KMS-11 (cell line): ENCODE results near the gene ZNHIT2.

Experiments
- H2AFZ ChIP-seq: fragments of 200-600 bp; sonication (generic); 2 replicates; pipeline ENCODE4 v1.6.1; 2016; ENCODE audit warnings: antibody characterized with exemption, mixed run types, low read depth
- H3K27ac ChIP-seq: fragments of 200-600 bp; sonication (generic); 2 replicates; pipeline ENCODE4 v1.6.1; 2016; ENCODE audit warnings: mild to moderate bottlenecking, mixed run types
- H3K27me3 ChIP-seq: fragments of 200-600 bp; sonication (generic); 2 replicates; pipeline ENCODE4 v1.6.1; 2017; ENCODE audit warnings: mild to moderate bottlenecking, low read depth, mixed run types, moderate library complexity; ENCODE audit not compliant: insufficient read depth
- H3K36me3 ChIP-seq: fragments of 200-600 bp; sonication (generic); 2 replicates; pipeline ENCODE4 v1.6.1; 2017; ENCODE audit warnings: mild to moderate bottlenecking, mixed run types; ENCODE audit not compliant: insufficient read depth
- H3K4me1 ChIP-seq: fragments of 200-600 bp; sonication (generic); 2 replicates; pipeline ENCODE4 v1.6.1; 2016; ENCODE audit warnings: mild to moderate bottlenecking, low read depth, mixed run types; ENCODE audit not compliant: poor library complexity, severe bottlenecking
- H3K4me2 ChIP-seq: fragments of 200-600 bp; sonication (generic); 2 replicates; pipeline ENCODE4 v1.7.0; 2016; ENCODE audit warnings: mild to moderate bottlenecking, mixed run types
- H3K4me3 ChIP-seq: fragments of 200-600 bp; sonication (generic); IDR thresholded peaks from 2 replicates; pipeline ENCODE4 v1.6.1; 2017; ENCODE audit warnings: low read depth, low read length, mixed read lengths; ENCODE audit not compliant: insufficient read depth
- H3K79me2 ChIP-seq: fragments of 200-600 bp; sonication (generic); 2 replicates; pipeline ENCODE4 v1.6.1; 2016; ENCODE audit warnings: low read depth, mixed run types; ENCODE audit not compliant: insufficient read depth
- H3K9ac ChIP-seq: fragments of 200-600 bp; sonication (generic); 2 replicates; pipeline ENCODE4 v1.6.1; 2016; ENCODE audit warnings: mild to moderate bottlenecking, mixed run types
- H4K20me1 ChIP-seq: fragments of 200-600 bp; sonication (generic); 2 replicates; pipeline ENCODE4 v1.6.1; 2016; ENCODE audit warnings: mild to moderate bottlenecking, mixed run types; ENCODE audit not compliant: insufficient read depth
- TF ChIP-seq, protein P1 (sequence below): fragments of 200-600 bp; sonication (generic); conservative IDR thresholded peaks from 2 replicates; pipeline ENCODE4 v1.6.1; 2017; ENCODE audit warnings: low read depth, mild to moderate bottlenecking, antibody characterized with exemption, low read length, moderate library complexity, mixed read lengths

Gene ZNHIT2

DNA sequence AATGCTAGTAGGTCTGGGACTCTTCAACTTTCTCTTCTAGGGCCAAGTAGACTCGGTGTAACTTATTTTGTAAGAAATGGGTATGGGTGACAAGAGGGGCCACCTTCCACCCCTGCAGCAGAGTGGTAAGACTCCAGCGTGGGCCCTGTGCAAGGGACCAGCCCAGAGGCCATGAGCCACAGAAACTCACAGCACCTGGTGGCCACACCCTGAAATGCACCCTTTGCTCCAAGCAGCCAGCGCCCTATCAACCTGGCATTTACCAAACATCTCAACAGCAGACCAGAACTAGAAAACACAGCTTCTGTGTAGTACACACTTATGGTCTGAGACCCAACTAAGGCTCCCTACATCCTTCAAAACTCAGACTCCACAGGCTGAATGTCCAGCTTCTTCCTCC is 39.4 kb downstream of the ZNHIT2 start:
- TF ChIP-seq, protein P1, sequence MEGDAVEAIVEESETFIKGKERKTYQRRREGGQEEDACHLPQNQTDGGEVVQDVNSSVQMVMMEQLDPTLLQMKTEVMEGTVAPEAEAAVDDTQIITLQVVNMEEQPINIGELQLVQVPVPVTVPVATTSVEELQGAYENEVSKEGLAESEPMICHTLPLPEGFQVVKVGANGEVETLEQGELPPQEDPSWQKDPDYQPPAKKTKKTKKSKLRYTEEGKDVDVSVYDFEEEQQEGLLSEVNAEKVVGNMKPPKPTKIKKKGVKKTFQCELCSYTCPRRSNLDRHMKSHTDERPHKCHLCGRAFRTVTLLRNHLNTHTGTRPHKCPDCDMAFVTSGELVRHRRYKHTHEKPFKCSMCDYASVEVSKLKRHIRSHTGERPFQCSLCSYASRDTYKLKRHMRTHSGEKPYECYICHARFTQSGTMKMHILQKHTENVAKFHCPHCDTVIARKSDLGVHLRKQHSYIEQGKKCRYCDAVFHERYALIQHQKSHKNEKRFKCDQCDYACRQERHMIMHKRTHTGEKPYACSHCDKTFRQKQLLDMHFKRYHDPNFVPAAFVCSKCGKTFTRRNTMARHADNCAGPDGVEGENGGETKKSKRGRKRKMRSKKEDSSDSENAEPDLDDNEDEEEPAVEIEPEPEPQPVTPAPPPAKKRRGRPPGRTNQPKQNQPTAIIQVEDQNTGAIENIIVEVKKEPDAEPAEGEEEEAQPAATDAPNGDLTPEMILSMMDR, result peak; percentile 68
- peak overlapping the region; percentile 60 for H3K27ac ChIP-seq
- H3K79me2 ChIP-seq, result peaks cover 70% of the 10 kb centered on the region
- H3K4me1 ChIP-seq, result peaks cover 63% of the 10 kb centered on the region
- no peaks in the 10 kb centered on the region for H3K27me3 ChIP-seq
- H3K36me3 ChIP-seq, result 0 out of 2 replicates have a peak, but pooled peaks cover 3% of the 10 kb centered on the region
- H3K4me3 ChIP-seq, result no peak overlapping the region
- no peaks in the 10 kb centered on the region for H4K20me1 ChIP-seq
- H2AFZ ChIP-seq, result no peak overlapping the region
- peak overlapping the region; percentile 47 for H3K4me2 ChIP-seq
- H3K9ac ChIP-seq, result no peak overlapping the region; the same call in 1 of the 2 replicates

DNA sequence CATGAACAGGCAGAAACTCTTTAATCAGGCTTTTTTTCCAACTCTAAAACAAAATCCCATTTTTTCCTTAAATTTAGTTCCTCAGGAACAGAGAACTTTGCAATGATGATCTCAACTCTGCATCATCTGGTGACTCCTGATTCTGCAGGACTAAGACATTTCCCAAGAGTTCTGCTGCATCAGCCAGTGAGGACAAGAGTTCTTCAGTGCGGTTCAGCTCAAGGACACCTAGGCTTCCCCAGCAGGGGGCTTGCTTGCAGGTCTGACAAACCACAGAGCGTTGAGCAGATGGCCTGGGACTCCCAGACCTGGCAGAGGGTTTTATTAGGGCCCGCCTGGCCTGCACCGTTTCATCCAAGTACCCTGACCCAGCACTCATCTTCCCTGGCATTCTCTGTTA is 40.0 kb downstream of the ZNHIT2 start:
- Histone ChIP-seq H3K4me3 (no peak overlapping the region), H3K27me3 (no peaks in the 10 kb centered on the region), H3K27ac (peak overlapping the region; percentile 60; the same call in 1 of the 2 replicates), H3K4me2 (peak overlapping the region; percentile 47; the same call in 1 of the 2 replicates), H3K9ac (no peak overlapping the region), H2AFZ (no peak overlapping the region), H3K79me2 (peaks cover 63% of the 10 kb centered on the region), H3K4me1 (peaks cover 60% of the 10 kb centered on the region), H3K36me3 (0 out of 2 replicates have a peak, but pooled peaks cover 3% of the 10 kb centered on the region), H4K20me1 (no peaks in the 10 kb centered on the region)
- TF ChIP-seq, protein P1, result no peak

DNA sequence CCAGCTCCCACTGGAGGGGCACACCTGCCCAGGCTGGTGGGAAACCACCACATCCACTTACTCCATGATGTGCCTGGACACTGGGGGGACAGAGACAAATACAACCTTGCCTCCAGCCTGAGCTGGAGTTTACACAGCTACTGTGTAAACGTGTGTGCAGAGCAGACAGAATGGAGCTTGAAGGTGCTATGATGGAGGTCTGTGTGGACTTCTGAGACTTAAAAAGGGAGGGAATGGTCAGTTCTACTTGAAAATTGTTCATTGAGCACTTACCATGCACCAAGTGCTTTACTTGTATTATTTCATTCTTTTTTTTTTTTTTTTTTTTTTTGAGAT is 44.9 kb downstream of the ZNHIT2 start:
- no peak overlapping the region for H3K9ac ChIP-seq
- TF ChIP-seq, protein P1, result no peak
- H3K27me3 ChIP-seq, result no peaks in the 10 kb centered on the region
- no peaks in the 10 kb centered on the region for H4K20me1 ChIP-seq
- H3K4me2 ChIP-seq, result no peak overlapping the region; the same call in 1 of the 2 replicates
- no peaks in the 10 kb centered on the region for H3K36me3 ChIP-seq
- peak overlapping the region; percentile 18; the same call in 1 of the 2 replicates for H3K27ac ChIP-seq
- no peak overlapping the region for H2AFZ ChIP-seq
- no peak overlapping the region for H3K4me3 ChIP-seq
- H3K4me1 ChIP-seq, result peaks cover 25% of the 10 kb centered on the region
- peaks cover 15% of the 10 kb centered on the region; the same call in 1 of the 2 replicates for H3K79me2 ChIP-seq

DNA sequence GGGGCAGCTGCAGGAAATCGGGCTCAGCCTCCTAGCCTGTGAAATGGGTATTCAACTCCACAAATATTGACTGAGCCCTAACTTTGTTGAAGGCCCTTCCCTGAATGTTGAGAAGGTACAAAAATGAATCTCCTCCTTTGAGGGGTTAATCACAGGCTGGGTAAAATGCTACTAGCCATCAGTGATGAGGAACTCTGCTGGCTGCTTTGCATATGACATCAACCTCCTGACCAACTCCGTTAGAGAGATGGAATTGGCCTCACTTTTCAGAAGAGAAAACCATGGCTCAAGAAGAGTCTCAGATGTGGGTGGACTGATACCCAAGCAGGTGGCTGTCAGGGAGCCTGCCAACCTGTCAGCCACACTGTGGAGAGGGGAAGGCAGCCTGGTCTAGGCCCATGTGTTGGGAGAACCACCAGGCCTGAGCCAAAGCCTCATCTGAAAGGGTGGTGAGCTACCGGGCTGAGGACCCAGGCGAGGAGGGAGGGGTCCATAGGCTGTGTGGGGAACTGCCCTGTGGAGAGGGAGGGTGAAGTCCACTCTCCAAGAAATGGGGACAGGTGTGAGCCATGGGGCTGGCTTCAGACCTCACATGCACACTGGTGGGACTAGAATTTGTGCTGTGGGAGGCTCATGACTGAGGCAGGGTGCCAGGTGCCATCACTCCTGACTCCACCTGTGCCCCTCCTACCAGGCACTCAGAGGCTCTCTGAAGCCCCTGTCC is 45.4 kb downstream of the ZNHIT2 start:
- Histone ChIP-seq H3K4me3 (no peak overlapping the region), H3K36me3 (no peaks in the 10 kb centered on the region), H2AFZ (no peak overlapping the region), H3K4me2 (peak overlapping the region; percentile 29; the same call in 1 of the 2 replicates), H3K27ac (peak overlapping the region; percentile 18), H3K27me3 (no peaks in the 10 kb centered on the region), H3K9ac (no peak overlapping the region), H3K4me1 (peaks cover 20% of the 10 kb centered on the region), H3K79me2 (peaks cover 10% of the 10 kb centered on the region; the same call in 1 of the 2 replicates), H4K20me1 (no peaks in the 10 kb centered on the region)
- TF ChIP-seq, protein P1, result no peak
